ENCODE results near the gene MTX1. TPM values are rescaled to one million over a fixed set of nuclear protein-coding genes. Genes with fewer than 3 reads are reported as not detected.
"Not testable (repeated sequence)": the region's sequence is repeated elsewhere in the genome, so short reads cannot be mapped to it uniquely, and the experiment has no call there.

MTX1 gene
- total RNA-seq, 1 experiment from 2014 or later: 58.9 TPM

- CTCF ChIA-PET: interaction anchor here (0.8 kb wide), 1 partner anchor 19 kb away, joined by 3 read pairs; no protein-coding TSS in a partner anchor
- intact Hi-C loops (cut with micrococcal nuclease; ENCODE audit: unreplicated experiment); H3K9me3 Mint-ChIP-seq (ENCODE audit: low read depth, unreplicated experiment): not testable (repeated sequence)
Measured at GRCh38 chr1:155232001-155232978, 23.8 kb downstream of the MTX1 start.

DNA sequence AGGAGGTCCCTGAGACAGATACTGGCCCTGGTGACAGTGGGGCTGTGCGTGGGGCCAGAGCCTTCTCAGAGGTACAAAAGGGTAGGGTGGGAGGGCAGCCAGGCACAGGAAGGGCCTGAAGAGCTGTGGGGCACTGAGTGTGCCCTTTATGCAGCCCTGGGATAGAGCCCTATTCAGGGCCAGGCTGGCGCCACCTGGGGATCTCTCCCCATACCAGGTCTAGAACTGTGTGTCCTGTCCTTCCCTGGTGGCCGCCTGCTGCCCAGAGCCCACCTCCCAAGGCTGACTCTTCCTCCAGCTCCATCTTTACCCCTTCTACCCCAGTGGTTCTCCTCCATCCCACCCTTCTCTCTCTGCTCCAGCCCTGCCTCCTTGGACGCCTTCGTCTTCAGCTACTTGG is 25.0 kb downstream of the MTX1 start:
- CTCF ChIA-PET; intact Hi-C loops (cut with micrococcal nuclease; ENCODE audit: unreplicated experiment); H3K4me3 Mint-ChIP-seq (ENCODE audit: low read depth, unreplicated experiment); H3K9me3 Mint-ChIP-seq (ENCODE audit: low read depth, unreplicated experiment); BruUV-seq (replicated peaks); DNase-seq; H3K27me3 Mint-ChIP-seq (ENCODE audit: unreplicated experiment); H3K4me1 Mint-ChIP-seq (ENCODE audit: low read depth, unreplicated experiment); H3K27ac Mint-ChIP-seq (ENCODE audit: unreplicated experiment); H3K36me3 Mint-ChIP-seq (ENCODE audit: insufficient read depth, unreplicated experiment): not testable (repeated sequence)

More at GRCh38 chr1:155232001-155232978, 23.8 kb downstream of the MTX1 start:
- not testable (repeated sequence) for H3K27me3 Mint-ChIP-seq (ENCODE audit: unreplicated experiment); H3K27ac Mint-ChIP-seq (ENCODE audit: unreplicated experiment); H3K4me3 Mint-ChIP-seq (ENCODE audit: low read depth, unreplicated experiment); H3K4me1 Mint-ChIP-seq (ENCODE audit: low read depth, unreplicated experiment); DNase-seq; BruUV-seq (replicated peaks)
- peaks cover 12% of the 10 kb centered on the region for H3K36me3 Mint-ChIP-seq (ENCODE audit: insufficient read depth, unreplicated experiment)

DNA sequence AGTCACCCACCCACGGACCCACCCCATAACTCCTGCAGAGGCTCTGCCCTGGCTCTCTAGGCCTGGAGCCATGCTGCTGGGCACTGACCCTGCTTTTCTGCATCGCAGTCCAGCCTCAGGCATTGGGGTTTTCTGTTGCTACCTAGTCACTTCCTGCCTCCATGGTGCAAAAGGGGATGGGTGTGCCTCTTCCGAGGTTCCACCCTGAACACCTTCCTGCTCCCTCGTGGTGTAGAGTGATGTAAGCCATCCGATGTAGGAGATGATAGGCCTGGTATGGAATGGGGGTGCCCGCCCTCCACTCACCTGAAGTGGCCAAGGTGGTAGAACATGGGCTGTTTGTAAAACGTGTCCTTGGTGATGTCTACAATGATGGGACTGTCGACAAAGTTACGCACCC is 26.9 kb downstream of the MTX1 start:
- CTCF ChIA-PET; DNase-seq; H3K27ac Mint-ChIP-seq (ENCODE audit: unreplicated experiment); H3K27me3 Mint-ChIP-seq (ENCODE audit: unreplicated experiment); intact Hi-C loops (cut with micrococcal nuclease; ENCODE audit: unreplicated experiment); H3K9me3 Mint-ChIP-seq (ENCODE audit: low read depth, unreplicated experiment); H3K4me3 Mint-ChIP-seq (ENCODE audit: low read depth, unreplicated experiment); BruUV-seq (replicated peaks); H3K4me1 Mint-ChIP-seq (ENCODE audit: low read depth, unreplicated experiment): not testable (repeated sequence)
- H3K36me3 Mint-ChIP-seq (ENCODE audit: insufficient read depth, unreplicated experiment): peaks cover 18% of the 10 kb centered on the region

DNA sequence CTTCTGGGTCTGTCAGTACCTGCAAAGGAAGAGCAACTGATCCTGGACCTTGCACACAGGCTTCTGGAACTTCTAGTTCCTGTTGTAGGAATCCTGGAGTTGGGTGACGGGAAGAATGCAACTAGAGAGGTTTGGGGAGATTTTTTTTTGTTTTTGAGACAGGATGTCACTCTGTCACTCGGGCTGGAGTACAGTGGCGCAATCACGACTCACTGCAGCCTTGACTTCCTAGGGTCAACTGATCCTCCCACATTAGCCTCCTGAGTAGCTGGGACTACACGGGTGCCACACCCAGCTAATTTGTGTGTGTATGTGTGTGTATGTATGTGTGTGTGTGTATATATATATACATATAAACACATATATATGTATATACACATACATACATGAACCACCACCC is 28.0 kb downstream of the MTX1 start:
- H3K4me1 Mint-ChIP-seq (ENCODE audit: low read depth, unreplicated experiment): peaks cover 9% of the 10 kb centered on the region
- intact Hi-C loops (cut with micrococcal nuclease; ENCODE audit: unreplicated experiment): no loop called here
- H3K9me3 Mint-ChIP-seq (ENCODE audit: low read depth, unreplicated experiment): no peaks in the 10 kb centered on the region
- H3K4me3 Mint-ChIP-seq (ENCODE audit: low read depth, unreplicated experiment): no peak overlapping the region
- BruUV-seq (replicated peaks): no TSS peak
- no peak for DNase-seq
- no peak overlapping the region for H3K27ac Mint-ChIP-seq (ENCODE audit: unreplicated experiment)
- H3K36me3 Mint-ChIP-seq (ENCODE audit: insufficient read depth, unreplicated experiment): peaks cover 23% of the 10 kb centered on the region
- peaks cover 5% of the 10 kb centered on the region for H3K27me3 Mint-ChIP-seq (ENCODE audit: unreplicated experiment)
- CTCF ChIA-PET: no interaction called here
- TF ChIP-seq, protein P1, sequence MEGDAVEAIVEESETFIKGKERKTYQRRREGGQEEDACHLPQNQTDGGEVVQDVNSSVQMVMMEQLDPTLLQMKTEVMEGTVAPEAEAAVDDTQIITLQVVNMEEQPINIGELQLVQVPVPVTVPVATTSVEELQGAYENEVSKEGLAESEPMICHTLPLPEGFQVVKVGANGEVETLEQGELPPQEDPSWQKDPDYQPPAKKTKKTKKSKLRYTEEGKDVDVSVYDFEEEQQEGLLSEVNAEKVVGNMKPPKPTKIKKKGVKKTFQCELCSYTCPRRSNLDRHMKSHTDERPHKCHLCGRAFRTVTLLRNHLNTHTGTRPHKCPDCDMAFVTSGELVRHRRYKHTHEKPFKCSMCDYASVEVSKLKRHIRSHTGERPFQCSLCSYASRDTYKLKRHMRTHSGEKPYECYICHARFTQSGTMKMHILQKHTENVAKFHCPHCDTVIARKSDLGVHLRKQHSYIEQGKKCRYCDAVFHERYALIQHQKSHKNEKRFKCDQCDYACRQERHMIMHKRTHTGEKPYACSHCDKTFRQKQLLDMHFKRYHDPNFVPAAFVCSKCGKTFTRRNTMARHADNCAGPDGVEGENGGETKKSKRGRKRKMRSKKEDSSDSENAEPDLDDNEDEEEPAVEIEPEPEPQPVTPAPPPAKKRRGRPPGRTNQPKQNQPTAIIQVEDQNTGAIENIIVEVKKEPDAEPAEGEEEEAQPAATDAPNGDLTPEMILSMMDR (IDR thresholded peaks at IDR 0.05; ENCODE audit: unreplicated experiment): no peak

GRCh38 chr1:155241069-155241679 is 32.7 kb downstream of the MTX1 start:
- Mint-ChIP-seq H3K9me3 (ENCODE audit: low read depth, unreplicated experiment) (no peaks in the 10 kb centered on the region), H3K4me1 (ENCODE audit: low read depth, unreplicated experiment) (peaks cover 20% of the 10 kb centered on the region), H3K27ac (ENCODE audit: unreplicated experiment) (peak overlapping the region; percentile 66), H3K4me3 (ENCODE audit: low read depth, unreplicated experiment) (peak overlapping the region; percentile 62), H3K27me3 (ENCODE audit: unreplicated experiment) (no peaks in the 10 kb centered on the region), H3K36me3 (ENCODE audit: insufficient read depth, unreplicated experiment) (peaks cover 34% of the 10 kb centered on the region)
- peak; percentile 76 for DNase-seq
- no TSS peak for BruUV-seq (replicated peaks)
- intact Hi-C loops (cut with micrococcal nuclease; ENCODE audit: unreplicated experiment): no loop called here
- TF ChIP-seq, protein P1 (IDR thresholded peaks at IDR 0.05; ENCODE audit: unreplicated experiment): no peak
- CTCF ChIA-PET: interaction anchor here (0.6 to 2.4 kb wide), 3 partner anchors 8 to 269 kb away, joined by 4 to 13 read pairs (median 10); no protein-coding TSS in a partner anchor

Measured in Calu3 (cell line).